Activated naive CD4-positive, alpha-beta T cell treated with Interleukin-2 at 50 U/mL for 16 hours (primary cell): ENCODE data around the gene C6.

Source experiments
- DNase-seq: peaks from one replicate; pipeline ENCODE4 v3.0.0-alpha.2; 2020

C6 gene

GRCh38 chr5:41115281-41115680 lies 98.1 kb downstream of the C6 start:
- DNase-seq: no peak

- DNase-seq: no peak
Observed at GRCh38 chr5:41112486-41113455, 100.6 kb downstream of the C6 start.

GRCh38 chr5:41109186-41109585 lies 104.1 kb downstream of the C6 start:
- no peak for DNase-seq

DNA sequence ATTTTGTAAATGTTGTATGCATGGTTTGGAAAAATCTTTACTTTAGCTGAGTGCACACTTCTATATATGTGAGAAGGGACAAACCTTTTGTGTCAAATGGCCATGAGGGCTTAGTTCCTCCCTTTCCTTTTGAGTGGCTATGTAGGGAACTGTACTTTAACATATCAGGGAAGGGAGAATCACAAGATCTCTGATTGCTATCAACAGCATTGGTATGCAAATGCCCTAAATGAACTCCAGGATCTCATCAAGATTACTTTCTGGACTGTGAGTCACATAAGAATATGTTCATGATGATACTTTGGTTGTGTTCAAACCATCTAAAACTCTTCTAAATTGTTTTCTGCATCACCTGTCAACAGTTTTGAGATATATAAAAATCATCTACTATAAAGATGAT lies 111.0 kb downstream of the C6 start:
- no peak for DNase-seq

DNA sequence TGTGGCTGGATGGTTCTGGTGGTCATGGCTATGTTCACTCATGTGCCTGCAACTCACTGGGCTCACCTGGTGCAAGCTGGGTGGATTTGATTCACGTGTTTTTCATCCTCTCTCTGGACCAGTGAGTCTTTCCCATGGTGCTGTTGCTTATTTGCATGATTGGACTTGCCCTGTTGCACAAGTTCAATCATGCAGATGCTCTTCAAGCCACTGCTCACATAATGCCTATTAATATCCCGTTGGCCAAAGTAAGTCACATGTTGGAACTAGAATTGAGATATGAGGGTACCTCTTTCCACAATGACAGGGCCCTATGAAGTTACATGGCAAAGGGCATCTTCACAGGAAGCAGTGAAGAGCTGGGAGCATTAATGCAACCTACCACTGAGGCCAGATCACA lies 115.7 kb downstream of the C6 start:
- no peak for DNase-seq

GRCh38 chr5:41095324-41096101 lies 117.8 kb downstream of the C6 start:
- no peak for DNase-seq

DNA sequence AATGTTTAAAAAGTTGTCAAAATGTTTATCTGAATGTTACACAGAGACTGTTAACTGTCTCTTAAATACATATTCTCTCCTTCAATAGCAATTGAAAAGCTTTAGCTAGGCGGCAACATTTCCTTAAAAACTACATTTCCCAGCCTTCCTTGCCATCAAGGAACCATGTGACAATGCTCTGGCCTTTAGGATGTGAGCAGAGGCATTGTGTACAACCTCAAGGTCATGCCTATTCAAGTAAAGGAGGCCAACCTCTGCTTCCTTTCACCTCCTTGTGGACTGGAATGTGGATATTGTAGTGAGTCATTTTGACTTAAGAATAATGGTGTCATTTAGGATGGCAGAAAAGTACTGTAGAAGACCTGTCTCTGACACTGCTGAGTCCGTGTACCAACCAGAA lies 118.5 kb downstream of the C6 start:
- DNase-seq: no peak

DNA sequence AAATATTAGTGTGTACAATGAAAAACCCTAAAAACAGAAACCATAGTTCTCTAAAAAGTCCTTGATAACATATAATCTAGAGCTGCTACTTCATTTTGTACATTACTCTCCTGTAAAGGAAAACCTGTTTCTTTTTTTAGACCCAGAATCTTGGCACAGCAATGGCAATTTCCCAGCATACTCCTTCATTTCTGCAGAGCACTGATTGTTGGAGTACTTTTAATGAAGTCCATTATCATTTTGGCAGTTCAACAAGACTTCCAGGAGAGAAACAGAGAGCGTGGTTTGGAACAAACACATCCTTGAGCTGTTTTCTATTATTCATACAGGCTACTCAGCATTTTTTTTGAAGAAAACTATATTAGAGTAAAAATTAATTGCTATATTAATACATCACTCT lies 119.5 kb downstream of the C6 start:
- no peak for DNase-seq
